ENCODE data around the gene ACTR2.

ACTR2 gene

DNA sequence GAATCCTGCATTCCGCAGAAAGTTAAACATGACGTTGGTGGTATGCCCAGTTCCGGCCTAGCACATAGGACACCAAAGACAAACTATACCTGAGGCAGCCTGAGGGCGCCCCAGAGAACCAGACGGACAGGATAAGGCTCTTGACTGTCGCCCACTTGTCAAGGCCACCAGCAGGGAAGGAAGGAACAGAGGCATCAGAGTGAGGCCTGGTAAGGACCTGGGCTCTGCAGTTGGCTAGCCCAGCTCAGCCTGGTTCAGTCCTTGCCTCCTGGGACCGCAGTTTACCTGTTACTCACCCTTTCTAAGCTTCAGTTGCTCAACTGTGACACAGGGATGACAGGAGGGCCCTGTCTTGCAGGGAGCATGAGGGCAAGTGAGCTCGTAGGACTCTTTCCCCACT is 82.1 kb downstream of the ACTR2 start:
- TF ChIP-seq ZNF571 (tag by site-specific recombination; IDR thresholded peaks at IDR 0.05) = no peak
- no peak for TF ChIP-seq ZNF624 (tag by site-specific recombination; IDR thresholded peaks at IDR 0.05)
- no peak for TF ChIP-seq ZNF202 (tag by site-specific recombination; IDR thresholded peaks at IDR 0.05; ENCODE audit: borderline replicate concordance)
- no peak for TF ChIP-seq ZEB2 (tag by site-specific recombination; IDR thresholded peaks at IDR 0.05)
- TF ChIP-seq, protein P1, sequence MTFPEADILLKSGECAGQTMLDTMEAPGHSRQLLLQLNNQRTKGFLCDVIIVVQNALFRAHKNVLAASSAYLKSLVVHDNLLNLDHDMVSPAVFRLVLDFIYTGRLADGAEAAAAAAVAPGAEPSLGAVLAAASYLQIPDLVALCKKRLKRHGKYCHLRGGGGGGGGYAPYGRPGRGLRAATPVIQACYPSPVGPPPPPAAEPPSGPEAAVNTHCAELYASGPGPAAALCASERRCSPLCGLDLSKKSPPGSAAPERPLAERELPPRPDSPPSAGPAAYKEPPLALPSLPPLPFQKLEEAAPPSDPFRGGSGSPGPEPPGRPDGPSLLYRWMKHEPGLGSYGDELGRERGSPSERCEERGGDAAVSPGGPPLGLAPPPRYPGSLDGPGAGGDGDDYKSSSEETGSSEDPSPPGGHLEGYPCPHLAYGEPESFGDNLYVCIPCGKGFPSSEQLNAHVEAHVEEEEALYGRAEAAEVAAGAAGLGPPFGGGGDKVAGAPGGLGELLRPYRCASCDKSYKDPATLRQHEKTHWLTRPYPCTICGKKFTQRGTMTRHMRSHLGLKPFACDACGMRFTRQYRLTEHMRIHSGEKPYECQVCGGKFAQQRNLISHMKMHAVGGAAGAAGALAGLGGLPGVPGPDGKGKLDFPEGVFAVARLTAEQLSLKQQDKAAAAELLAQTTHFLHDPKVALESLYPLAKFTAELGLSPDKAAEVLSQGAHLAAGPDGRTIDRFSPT (tag by site-specific recombination; IDR thresholded peaks at IDR 0.05) = no peak
- TF ChIP-seq ZNF510 (tag by site-specific recombination; IDR thresholded peaks at IDR 0.05; ENCODE audit: insufficient replicate concordance) = no peak
- no peak for TF ChIP-seq HOXA7 (CRISPR knock-in tag; IDR thresholded peaks at IDR 0.05; ENCODE audit: borderline replicate concordance)
- TF ChIP-seq, protein P2, sequence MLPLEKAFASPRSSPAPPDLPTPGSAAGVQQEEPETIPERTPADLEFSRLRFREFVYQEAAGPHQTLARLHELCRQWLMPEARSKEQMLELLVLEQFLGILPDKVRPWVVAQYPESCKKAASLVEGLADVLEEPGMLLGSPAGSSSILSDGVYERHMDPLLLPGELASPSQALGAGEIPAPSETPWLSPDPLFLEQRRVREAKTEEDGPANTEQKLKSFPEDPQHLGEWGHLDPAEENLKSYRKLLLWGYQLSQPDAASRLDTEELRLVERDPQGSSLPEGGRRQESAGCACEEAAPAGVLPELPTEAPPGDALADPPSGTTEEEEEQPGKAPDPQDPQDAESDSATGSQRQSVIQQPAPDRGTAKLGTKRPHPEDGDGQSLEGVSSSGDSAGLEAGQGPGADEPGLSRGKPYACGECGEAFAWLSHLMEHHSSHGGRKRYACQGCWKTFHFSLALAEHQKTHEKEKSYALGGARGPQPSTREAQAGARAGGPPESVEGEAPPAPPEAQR (tag by site-specific recombination; IDR thresholded peaks at IDR 0.05) = no peak
- no peak for TF ChIP-seq KLF7 (tag by site-specific recombination; IDR thresholded peaks at IDR 0.05; ENCODE audit: borderline replicate concordance)
- no peak for TF ChIP-seq ZNF473 (tag by site-specific recombination; IDR thresholded peaks at IDR 0.05)
- no peak for TF ChIP-seq ZNF140 (tag by site-specific recombination; IDR thresholded peaks at IDR 0.05)
- no peak overlapping the region for H3K4me3 ChIP-seq (ENCODE audit: low read depth, low read length)
- CTCF ChIA-PET = interaction anchor here (0.6 to 0.7 kb wide), 2 partner anchors 10 to 71 kb away, joined by 3 read pairs; no protein-coding TSS in a partner anchor
- no peak overlapping the region for H3K27ac ChIP-seq (ENCODE audit: extremely low read depth, low read depth, low read length)
- POLR2A ChIA-PET = no interaction called here
- H3K4me1 ChIP-seq (ENCODE audit: control insufficient read depth, insufficient read depth, low read length) = no peaks in the 10 kb centered on the region
- peaks cover 0 to 58% of the 10 kb centered on the region in 2 experiments for H3K36me3 ChIP-seq (ENCODE audit: control insufficient read depth in 2 of 2, insufficient read depth in 1 of 2, low read length in 2 of 2)
- no peaks in the 10 kb centered on the region for H3K9me3 ChIP-seq (ENCODE audit: control insufficient read depth, insufficient read depth, low read depth, low read length)

DNA sequence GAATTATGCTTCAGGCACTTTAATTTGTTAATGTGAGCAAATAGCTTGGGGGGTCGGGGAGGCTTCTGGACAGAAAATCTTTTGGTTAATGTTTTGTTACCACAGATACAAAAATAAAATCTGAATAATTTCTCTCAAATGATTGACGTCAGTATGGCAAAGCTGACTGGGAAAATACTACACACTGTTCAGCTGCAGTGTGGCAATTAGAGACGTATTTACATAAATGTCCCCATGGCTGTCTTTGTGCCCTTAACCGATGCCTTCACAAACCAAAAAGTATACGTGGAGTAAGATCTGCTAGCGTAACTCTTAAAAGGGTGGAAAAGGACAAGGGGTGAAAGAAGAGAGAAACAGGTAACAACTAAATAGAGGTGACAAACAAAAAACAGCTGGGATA is 83.4 kb downstream of the ACTR2 start:
- H3K4me3 ChIP-seq (ENCODE audit: low read depth, low read length) = no peak overlapping the region
- TF ChIP-seq ZNF560 (tag by site-specific recombination; IDR thresholded peaks at IDR 0.05; ENCODE audit: borderline replicate concordance) (no peak), ZNF341 (tag by site-specific recombination; IDR thresholded peaks at IDR 0.05; ENCODE audit: low read depth) (no peak), ZBTB20 (tag by site-specific recombination; IDR thresholded peaks at IDR 0.05) (no peak), ZBTB17 (tag by site-specific recombination; IDR thresholded peaks at IDR 0.05) (no peak), ZNF558 (tag by site-specific recombination; IDR thresholded peaks at IDR 0.05) (no peak), ZNF211 (tag by site-specific recombination; IDR thresholded peaks at IDR 0.05; ENCODE audit: low read depth) (no peak), ZNF843 (tag by site-specific recombination; IDR thresholded peaks at IDR 0.05) (no peak), ZNF549 (tag by site-specific recombination; IDR thresholded peaks at IDR 0.05) (no peak), ZNF514 (tag by site-specific recombination; IDR thresholded peaks at IDR 0.05) (no peak), BCL11B (tag by site-specific recombination; IDR thresholded peaks at IDR 0.05; ENCODE audit: low read depth) (no peak)
- TF ChIP-seq, protein P3, sequence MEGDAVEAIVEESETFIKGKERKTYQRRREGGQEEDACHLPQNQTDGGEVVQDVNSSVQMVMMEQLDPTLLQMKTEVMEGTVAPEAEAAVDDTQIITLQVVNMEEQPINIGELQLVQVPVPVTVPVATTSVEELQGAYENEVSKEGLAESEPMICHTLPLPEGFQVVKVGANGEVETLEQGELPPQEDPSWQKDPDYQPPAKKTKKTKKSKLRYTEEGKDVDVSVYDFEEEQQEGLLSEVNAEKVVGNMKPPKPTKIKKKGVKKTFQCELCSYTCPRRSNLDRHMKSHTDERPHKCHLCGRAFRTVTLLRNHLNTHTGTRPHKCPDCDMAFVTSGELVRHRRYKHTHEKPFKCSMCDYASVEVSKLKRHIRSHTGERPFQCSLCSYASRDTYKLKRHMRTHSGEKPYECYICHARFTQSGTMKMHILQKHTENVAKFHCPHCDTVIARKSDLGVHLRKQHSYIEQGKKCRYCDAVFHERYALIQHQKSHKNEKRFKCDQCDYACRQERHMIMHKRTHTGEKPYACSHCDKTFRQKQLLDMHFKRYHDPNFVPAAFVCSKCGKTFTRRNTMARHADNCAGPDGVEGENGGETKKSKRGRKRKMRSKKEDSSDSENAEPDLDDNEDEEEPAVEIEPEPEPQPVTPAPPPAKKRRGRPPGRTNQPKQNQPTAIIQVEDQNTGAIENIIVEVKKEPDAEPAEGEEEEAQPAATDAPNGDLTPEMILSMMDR (tag by site-specific recombination; IDR thresholded peaks at IDR 0.05) = no peak
- TF ChIP-seq, protein P4, sequence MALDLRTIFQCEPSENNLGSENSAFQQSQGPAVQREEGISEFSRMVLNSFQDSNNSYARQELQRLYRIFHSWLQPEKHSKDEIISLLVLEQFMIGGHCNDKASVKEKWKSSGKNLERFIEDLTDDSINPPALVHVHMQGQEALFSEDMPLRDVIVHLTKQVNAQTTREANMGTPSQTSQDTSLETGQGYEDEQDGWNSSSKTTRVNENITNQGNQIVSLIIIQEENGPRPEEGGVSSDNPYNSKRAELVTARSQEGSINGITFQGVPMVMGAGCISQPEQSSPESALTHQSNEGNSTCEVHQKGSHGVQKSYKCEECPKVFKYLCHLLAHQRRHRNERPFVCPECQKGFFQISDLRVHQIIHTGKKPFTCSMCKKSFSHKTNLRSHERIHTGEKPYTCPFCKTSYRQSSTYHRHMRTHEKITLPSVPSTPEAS (tag by site-specific recombination; IDR thresholded peaks at IDR 0.05) = no peak
- ChIA-PET POLR2A (no interaction called here), CTCF (interaction anchor here (0.7 to 1.2 kb wide), 2 partner anchors 9 to 238 kb away, joined by 3 to 4 read pairs; no protein-coding TSS in a partner anchor)
- no peaks in the 10 kb centered on the region for H3K9me3 ChIP-seq (ENCODE audit: control insufficient read depth, insufficient read depth, low read depth, low read length)
- no peaks in the 10 kb centered on the region for H3K4me1 ChIP-seq (ENCODE audit: control insufficient read depth, insufficient read depth, low read length)
- peaks cover 0 to 66% of the 10 kb centered on the region in 2 experiments; a peak in 2 of 3 replicates for H3K36me3 ChIP-seq (ENCODE audit: control insufficient read depth in 2 of 2, insufficient read depth in 1 of 2, low read length in 2 of 2)
- H3K27ac ChIP-seq (ENCODE audit: extremely low read depth, low read depth, low read length) = no peak overlapping the region
